COLO829 (cell line): Measurements from ENCODE around the gene NRXN2.
"Not testable (repeated sequence)": the region's sequence is repeated elsewhere in the genome, so short reads cannot be mapped to it uniquely, and the experiment has no call there.

Experiments used
- DNase-seq: peaks from one replicate; pipeline ENCODE4 v3.0.0; 2012; ENCODE audit warnings: low spot score

Gene NRXN2

GRCh38 chr11:64605244-64605560 is 117.8 kb downstream of the NRXN2 start:
- DNase-seq, result no peak

GRCh38 chr11:64604458-64605243 is 118.3 kb downstream of the NRXN2 start:
- no peak for DNase-seq

GRCh38 chr11:64603411-64604110 is 119.4 kb downstream of the NRXN2 start:
- DNase-seq, result no peak

- no peak for DNase-seq
These were observed 120.4 kb downstream of the NRXN2 start for GRCh38 chr11:64602466-64603070.

DNA sequence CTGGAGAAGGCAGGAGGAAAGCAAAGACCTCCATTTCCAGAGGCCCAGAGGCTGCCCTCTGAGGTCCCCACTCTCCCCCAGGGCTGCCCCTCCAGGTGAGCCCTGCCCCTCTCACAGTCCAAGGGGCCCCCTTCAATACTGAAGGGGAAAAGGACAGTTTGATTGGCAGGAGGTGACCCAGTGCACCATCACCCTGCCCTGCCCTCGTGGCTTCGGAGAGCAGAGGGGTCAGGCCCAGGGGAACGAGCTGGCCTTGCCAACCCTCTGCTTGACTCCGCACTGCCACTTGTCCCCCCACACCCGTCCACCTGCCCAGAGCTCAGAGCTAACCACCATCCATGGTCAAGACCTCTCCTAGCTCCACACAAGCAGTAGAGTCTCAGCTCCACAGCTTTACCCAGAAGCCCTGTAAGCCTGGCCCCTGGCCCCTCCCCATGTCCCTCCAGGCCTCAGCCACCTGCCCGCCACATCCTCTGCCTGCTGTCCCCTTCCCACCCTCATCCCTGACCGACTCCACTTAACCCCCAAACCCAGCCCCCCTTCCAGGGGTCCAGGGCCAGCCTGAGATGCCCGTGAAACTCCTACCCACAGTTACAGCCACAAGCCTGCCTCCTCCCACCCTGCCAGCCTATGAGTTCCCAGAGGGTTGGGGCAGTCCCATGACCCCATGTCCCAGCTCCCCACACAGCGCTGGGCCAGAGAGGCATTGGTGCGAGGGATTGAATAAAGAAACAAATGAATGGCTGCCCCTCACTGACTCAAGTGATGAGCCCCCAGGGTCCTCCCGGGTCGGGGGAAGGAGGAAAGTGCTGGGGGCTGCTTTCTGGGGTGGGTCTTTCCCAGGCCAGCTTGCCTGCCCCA is 121.2 kb downstream of the NRXN2 start:
- no peak for DNase-seq

DNA sequence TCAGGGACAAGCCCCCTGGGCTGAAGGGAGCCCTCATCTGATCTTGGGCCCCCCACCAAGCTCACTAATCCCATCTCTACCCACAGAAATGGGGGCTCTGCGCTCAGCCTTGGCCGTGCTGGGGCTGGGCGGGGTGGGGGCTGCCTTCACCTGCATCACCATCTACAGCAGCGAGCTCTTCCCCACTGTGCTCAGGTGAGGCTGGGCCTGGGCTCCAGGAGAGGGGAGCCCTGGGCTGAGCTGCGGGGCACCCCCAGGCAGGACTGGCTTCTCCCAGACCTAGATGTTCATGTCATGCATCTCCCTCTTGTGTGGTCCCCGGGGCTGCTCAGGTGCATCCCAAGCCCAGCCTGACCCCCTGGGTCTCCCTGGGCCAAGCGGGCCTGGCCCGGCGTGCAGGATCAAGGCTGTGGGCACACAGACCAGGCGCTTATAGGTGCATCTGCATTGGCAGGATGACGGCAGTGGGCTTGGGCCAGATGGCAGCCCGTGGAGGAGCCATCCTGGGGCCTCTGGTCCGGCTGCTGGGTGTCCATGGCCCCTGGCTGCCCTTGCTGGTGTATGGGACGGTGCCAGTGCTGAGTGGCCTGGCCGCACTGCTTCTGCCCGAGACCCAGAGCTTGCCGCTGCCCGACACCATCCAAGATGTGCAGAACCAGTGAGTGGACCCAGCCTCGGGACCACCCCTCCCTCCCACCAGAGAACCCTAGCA is 122.6 kb downstream of the NRXN2 start:
- no peak for DNase-seq

- DNase-seq, result no peak
These were observed 123.2 kb downstream of the NRXN2 start for GRCh38 chr11:64599698-64600211.

DNA sequence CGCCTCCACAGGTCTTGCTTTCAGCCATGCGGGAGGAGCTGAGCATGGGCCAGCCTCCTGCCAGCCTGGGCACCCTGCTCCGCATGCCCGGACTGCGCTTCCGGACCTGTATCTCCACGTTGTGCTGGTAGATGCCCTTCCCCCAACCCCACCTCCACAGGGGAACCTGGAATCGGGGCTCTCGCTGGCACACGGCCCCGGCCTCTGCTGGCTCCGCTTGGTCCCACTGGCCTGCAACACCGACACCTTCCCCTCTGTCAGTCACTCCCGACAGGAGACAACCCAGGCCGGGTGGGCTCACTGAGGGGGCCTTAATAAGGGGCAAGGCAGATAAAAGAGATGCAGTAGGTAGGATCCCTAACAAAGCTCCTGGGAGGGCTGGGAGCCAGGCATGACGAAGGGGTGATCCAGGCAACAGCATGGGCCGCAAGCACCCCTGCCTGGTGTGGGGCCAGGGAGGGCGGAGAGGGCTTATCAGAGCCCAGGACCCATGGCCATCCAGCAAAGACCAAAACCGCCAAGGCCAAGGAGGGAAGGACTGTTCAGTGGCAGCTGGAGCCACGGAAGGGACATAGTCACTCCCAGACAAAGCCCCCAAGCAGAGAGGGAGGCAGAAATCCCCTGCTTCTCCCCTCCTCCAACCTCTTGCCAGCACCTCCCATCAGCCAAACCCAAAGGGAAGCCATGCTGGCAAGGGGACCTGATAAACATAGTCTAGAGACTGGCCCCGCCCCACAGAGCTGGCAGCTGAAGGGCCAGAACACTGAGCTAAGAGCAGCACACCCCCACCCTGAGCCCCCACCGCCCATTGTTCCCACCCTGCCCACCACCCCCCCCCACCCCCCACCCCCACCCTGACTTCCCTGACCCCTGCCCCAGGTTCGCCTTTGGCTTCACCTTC is 124.0 kb downstream of the NRXN2 start:
- no peak for DNase-seq

DNA sequence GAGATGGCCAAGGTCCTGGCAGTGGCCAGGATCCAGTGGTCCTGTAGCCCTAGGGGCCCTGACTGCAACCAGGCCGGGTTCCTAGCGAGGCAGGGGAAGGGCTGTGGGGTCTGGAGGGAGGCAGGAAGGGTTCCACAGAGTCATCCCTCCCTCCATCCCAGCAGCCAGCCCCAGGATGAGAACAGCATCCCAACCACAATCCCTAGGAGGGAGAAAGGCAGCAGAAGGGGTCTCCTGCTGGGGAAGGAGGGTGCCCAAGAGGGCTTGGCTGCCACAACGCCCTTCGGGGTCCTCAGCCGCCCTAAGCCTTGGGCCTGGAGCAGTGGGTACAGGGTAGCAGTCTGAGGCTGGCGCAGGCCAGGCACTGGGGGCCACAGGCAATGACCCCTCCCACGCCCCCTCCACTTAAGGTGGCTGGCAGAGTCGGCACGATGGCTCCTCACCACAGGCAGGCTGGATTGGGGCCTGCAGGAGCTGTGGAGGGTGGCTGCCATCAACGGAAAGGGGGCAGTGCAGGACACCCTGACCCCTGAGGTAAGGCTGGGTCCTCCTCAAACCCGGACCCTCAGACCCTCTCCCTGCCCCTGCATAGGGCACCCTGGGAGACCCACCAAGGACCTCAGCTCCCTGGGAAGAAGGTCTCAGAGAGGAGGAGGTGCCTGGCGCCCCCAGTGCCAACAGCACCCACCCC is 124.7 kb downstream of the NRXN2 start:
- no peak for DNase-seq

GRCh38 chr11:64597671-64598101 is 125.3 kb downstream of the NRXN2 start:
- no peak for DNase-seq

DNA sequence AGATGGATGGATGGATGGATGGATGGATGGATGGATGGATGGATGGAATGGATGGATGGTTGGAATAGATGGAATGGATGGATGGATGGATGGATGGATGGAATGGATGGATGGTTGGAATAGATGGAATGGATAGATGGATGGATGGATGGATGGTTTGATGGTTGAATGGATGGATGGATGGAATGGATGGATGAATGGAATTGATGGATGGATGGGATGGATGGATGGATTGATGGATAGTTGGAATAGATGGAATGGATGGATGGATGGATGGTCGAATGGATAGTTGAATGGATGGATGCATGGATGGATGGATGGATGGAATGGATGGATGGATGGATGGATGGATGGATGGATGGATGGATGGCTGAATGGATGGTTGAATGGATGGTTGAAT is 127.1 kb downstream of the NRXN2 start:
- not testable (repeated sequence) for DNase-seq

- no peak for DNase-seq
These were observed 128.6 kb downstream of the NRXN2 start for GRCh38 chr11:64594159-64594939.

GRCh38 chr11:64593156-64594105 is 129.6 kb downstream of the NRXN2 start:
- DNase-seq, result no peak

- DNase-seq, result no peak
These were observed 130.3 kb downstream of the NRXN2 start for GRCh38 chr11:64592656-64593055.

DNA sequence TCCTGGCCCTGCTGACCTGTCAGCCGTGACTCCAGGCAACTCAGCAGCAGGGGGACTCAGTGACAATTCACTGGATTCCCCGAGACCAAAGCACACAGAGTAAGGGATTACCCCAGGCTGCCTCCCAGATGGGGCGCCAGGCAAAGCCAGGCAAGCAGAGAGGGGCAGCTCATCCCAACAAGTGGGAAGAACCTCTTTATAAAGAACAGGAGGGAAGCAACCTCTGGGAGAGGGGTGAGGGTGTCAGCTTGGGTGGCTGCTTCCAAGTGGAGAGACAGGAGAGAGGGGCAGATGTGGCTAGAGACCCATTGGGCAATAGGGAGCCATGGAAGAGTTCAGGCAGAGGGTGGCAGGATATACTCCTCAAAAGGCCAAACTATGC is 130.8 kb downstream of the NRXN2 start:
- DNase-seq, result no peak

GRCh38 chr11:64591257-64592233 is 131.5 kb downstream of the NRXN2 start:
- DNase-seq, result no peak
